Loucy (cell line): Measurements from ENCODE around the gene TMEM272.

Experiments
- H2AFZ ChIP-seq: fragments of 200-600 bp; sonication (generic); 2 replicates; pipeline ENCODE4 v1.6.0; 2016; ENCODE audit warnings: antibody characterized with exemption, mild to moderate bottlenecking, low read length, moderate library complexity
- H3F3A ChIP-seq: fragments of 200-600 bp; 2 replicates; pipeline ENCODE4 v1.6.0; 2016; ENCODE audit warnings: antibody characterized with exemption, low read depth, mild to moderate bottlenecking
- H3K27me3 ChIP-seq: fragments of 200-600 bp; sonication (generic); 2 replicates; pipeline ENCODE4 v1.6.1; 2014; ENCODE audit warnings: low read length, mild to moderate bottlenecking; ENCODE audit not compliant: insufficient read depth, poor library complexity, severe bottlenecking
- H3K36me3 ChIP-seq: fragments of 200-600 bp; sonication (generic); 2 replicates; pipeline ENCODE4 v1.6.1; 2016; ENCODE audit warnings: low read length; ENCODE audit not compliant: insufficient read depth
- H3K4me1 ChIP-seq: fragments of 200-600 bp; sonication (generic); 2 replicates; pipeline ENCODE4 v1.5.1; 2014; ENCODE audit warnings: low read length, mild to moderate bottlenecking; ENCODE audit not compliant: insufficient read depth, poor library complexity, severe bottlenecking
- H3K4me2 ChIP-seq: fragments of 200-600 bp; sonication (generic); 2 replicates; pipeline ENCODE4 v1.6.0; 2014; ENCODE audit warnings: antibody characterized with exemption, low read length, low read depth, mild to moderate bottlenecking; ENCODE audit not compliant: poor library complexity, severe bottlenecking
- H3K4me3 ChIP-seq: fragments of 200-600 bp; sonication (generic); 2 replicates; pipeline ENCODE4 v1.5.1; 2014; ENCODE audit warnings: low read length, mild to moderate bottlenecking, mixed read lengths; ENCODE audit not compliant: poor library complexity, severe bottlenecking
- H3K79me2 ChIP-seq: fragments of 200-600 bp; sonication (generic); 2 replicates; pipeline ENCODE4 v1.6.1; 2014; ENCODE audit warnings: low read length; ENCODE audit not compliant: insufficient read depth
- H3K9ac ChIP-seq: fragments of 200-600 bp; sonication (generic); 2 replicates; pipeline ENCODE4 v1.6.0; 2014; ENCODE audit warnings: mild to moderate bottlenecking, low read depth, low read length, moderate library complexity; ENCODE audit not compliant: poor library complexity, severe bottlenecking
- H3K9me2 ChIP-seq: fragments of 200-600 bp; sonication (generic); replicated peaks from 2 replicates; pipeline ENCODE4 v1.6.1; 2016; ENCODE audit warnings: low read depth, low read length, mixed read lengths
- H3K9me3 ChIP-seq: fragments of 200-600 bp; sonication (generic); 2 replicates; pipeline ENCODE4 v1.6.1; 2014; ENCODE audit warnings: mild to moderate bottlenecking, antibody characterized with exemption, low read length, low read depth; ENCODE audit not compliant: insufficient read depth
- H4K20me1 ChIP-seq: fragments of 200-600 bp; sonication (generic); 2 replicates; pipeline ENCODE4 v1.6.0; 2014; ENCODE audit warnings: antibody characterized with exemption, low read length, mild to moderate bottlenecking; ENCODE audit not compliant: insufficient read depth, poor library complexity, severe bottlenecking
- EZH2phosphoT487 ChIP-seq: fragments of 200-600 bp; IDR thresholded peaks from 2 replicates; pipeline ENCODE4 v1.6.1; 2018; ENCODE audit warnings: antibody characterized with exemption, mild to moderate bottlenecking, moderate library complexity, borderline replicate concordance
- TF ChIP-seq, protein P1 (sequence below): fragments of 200-600 bp; sonication (generic); conservative IDR thresholded peaks from 2 replicates; pipeline ENCODE4 v1.5.1; 2014; ENCODE audit warnings: mild to moderate bottlenecking, antibody characterized with exemption, low read length

TMEM272 gene

DNA sequence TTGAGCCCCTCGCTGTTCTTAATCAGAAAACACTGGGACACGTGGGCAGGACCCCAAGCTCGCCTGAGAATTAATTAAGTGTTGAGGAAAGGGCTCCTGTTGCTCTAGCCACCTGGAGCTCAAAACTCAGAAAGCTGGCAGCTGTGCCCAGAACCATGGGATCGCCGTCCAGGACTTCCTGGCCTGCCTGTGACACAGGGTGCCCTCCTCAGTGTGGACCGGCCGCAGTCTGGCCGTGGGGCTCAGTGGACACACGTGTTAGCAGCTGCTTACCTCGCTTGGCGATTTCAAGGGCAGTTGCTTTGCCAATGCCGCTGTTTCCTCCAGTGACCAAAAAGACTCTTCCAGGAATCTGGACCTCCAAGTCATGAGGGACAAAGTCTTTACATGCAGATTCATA lies 45.7 kb downstream of the TMEM272 start:
- Histone ChIP-seq H2AFZ (no peak overlapping the region), H3K9me2 (no peaks in the 10 kb centered on the region), H3K36me3 (no peaks in the 10 kb centered on the region), H3F3A (no peaks in the 10 kb centered on the region), H3K4me2 (no peak overlapping the region), H4K20me1 (no peaks in the 10 kb centered on the region), H3K9me3 (no peaks in the 10 kb centered on the region), H3K27me3 (no peaks in the 10 kb centered on the region), H3K79me2 (no peaks in the 10 kb centered on the region), H3K4me3 (no peak overlapping the region), H3K9ac (no peak overlapping the region), H3K4me1 (peaks cover 18% of the 10 kb centered on the region)
- TF ChIP-seq EZH2phosphoT487 = no peak
- TF ChIP-seq, protein P1, sequence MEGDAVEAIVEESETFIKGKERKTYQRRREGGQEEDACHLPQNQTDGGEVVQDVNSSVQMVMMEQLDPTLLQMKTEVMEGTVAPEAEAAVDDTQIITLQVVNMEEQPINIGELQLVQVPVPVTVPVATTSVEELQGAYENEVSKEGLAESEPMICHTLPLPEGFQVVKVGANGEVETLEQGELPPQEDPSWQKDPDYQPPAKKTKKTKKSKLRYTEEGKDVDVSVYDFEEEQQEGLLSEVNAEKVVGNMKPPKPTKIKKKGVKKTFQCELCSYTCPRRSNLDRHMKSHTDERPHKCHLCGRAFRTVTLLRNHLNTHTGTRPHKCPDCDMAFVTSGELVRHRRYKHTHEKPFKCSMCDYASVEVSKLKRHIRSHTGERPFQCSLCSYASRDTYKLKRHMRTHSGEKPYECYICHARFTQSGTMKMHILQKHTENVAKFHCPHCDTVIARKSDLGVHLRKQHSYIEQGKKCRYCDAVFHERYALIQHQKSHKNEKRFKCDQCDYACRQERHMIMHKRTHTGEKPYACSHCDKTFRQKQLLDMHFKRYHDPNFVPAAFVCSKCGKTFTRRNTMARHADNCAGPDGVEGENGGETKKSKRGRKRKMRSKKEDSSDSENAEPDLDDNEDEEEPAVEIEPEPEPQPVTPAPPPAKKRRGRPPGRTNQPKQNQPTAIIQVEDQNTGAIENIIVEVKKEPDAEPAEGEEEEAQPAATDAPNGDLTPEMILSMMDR = no peak

DNA sequence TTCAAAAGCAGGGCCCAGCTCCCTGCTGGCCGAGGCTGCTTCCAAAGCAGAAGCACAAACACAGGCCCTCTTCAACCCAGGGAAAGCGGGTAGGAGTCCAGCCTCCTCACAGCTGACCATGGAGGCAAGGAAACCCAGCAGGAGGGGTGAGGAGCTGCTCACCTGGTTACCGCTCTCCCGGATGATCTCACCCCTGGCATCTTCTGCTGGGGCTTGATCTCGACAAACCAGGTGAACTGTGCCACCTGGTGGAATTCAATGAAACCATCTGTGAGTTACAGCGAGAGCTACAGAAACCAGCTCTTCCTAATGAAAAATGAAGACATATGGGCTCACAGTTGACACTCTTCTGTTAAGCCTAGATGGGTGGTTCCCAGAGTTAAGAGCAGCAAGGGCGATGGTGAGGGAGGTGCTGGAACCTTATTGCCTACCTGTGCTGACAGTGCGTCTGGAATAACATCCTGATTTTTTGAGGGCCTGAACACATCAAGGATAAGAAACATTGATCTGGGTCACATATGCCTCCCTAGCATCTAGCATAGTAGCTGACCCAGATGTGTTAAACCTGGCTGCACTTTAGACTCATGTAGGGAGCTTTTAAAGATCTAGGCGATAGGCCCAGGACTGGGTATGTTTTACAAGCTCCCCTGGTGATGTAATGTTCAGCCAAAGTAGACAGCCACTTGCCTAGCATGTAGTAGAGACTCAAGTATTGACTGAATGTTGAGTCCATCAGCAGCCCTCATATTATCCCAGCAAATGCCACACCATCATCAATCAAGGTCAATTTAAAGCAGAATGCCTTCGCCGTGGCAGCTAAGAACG lies 47.1 kb downstream of the TMEM272 start:
- no peaks in the 10 kb centered on the region for H3K27me3 ChIP-seq
- H4K20me1 ChIP-seq = no peaks in the 10 kb centered on the region
- TF ChIP-seq, protein P1 = peak; percentile 68
- TF ChIP-seq EZH2phosphoT487 = no peak
- H3K4me1 ChIP-seq = peaks cover 22% of the 10 kb centered on the region
- no peaks in the 10 kb centered on the region for H3K9me2 ChIP-seq
- no peaks in the 10 kb centered on the region for H3K79me2 ChIP-seq
- H2AFZ ChIP-seq = no peak overlapping the region
- H3K36me3 ChIP-seq = no peaks in the 10 kb centered on the region
- H3K9me3 ChIP-seq = no peaks in the 10 kb centered on the region
- H3F3A ChIP-seq = no peaks in the 10 kb centered on the region
- H3K4me3 ChIP-seq = no peak overlapping the region
- H3K9ac ChIP-seq = no peak overlapping the region
- no peak overlapping the region for H3K4me2 ChIP-seq

DNA sequence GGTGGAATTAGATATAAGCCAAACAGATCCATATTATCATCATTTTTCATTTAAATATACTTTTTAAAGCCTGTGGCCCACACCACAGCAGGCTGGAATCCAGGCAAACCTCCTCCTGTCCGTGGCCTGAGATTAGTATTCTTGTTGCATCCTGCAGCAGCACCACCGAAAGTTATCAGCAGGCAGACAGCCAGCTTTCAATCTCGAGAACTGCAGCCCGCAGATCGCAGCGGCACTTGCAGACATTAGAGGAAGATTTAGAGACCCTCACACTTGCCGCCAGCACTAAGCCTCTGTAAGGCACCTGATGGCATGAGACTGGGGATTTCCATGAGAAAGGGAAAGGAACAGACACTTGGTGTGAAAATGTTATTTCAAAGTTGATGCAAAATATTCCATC lies 48.4 kb downstream of the TMEM272 start:
- H3K9ac ChIP-seq = no peak overlapping the region
- H3K4me3 ChIP-seq = no peak overlapping the region
- peaks cover 12% of the 10 kb centered on the region for H3K4me1 ChIP-seq
- H3K27me3 ChIP-seq = no peaks in the 10 kb centered on the region
- H3K9me2 ChIP-seq = no peaks in the 10 kb centered on the region
- H3K79me2 ChIP-seq = no peaks in the 10 kb centered on the region
- H3K9me3 ChIP-seq = no peaks in the 10 kb centered on the region
- H4K20me1 ChIP-seq = no peaks in the 10 kb centered on the region
- no peak overlapping the region for H3K4me2 ChIP-seq
- no peaks in the 10 kb centered on the region for H3F3A ChIP-seq
- TF ChIP-seq EZH2phosphoT487 = no peak
- TF ChIP-seq, protein P1 = no peak
- H3K36me3 ChIP-seq = no peaks in the 10 kb centered on the region
- H2AFZ ChIP-seq = no peak overlapping the region
